ENCODE data around the gene RAF1.
A peak's percentile ranks its signal among the peaks of the same experiment; 100 is the strongest.
"Not testable (repeated sequence)": the region's sequence is repeated elsewhere in the genome, so short reads cannot be mapped to it uniquely, and the experiment has no call there.

The RAF1 gene

GRCh38 chr3:12677616-12678015 lies 13.7 kb upstream of the RAF1 start:
- DNase-seq (ENCODE audit: low spot score), result no peak

GRCh38 chr3:12675115-12675810 lies 11.3 kb upstream of the RAF1 start:
- no peak for DNase-seq (ENCODE audit: low spot score)

- DNase-seq (ENCODE audit: low spot score), result not testable (repeated sequence)
Observed at GRCh38 chr3:12673956-12674736, 10.2 kb upstream of the RAF1 start.

DNA sequence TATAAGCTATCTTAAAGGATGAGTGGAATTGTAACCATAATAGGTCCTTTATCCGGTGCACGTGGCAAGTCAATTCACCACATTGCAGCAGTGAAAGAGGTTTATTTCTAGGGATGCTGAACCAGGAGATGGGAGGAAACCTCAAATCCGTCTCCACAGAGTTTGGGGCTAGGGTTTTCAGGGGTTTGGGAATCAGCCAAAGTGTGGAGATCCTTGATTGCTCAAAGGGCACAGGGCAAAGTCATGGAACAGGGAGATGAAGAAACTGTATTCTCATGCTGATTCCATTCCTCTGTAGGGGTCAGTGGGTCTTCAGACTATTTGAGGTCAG lies 7.2 kb upstream of the RAF1 start:
- DNase-seq (ENCODE audit: low spot score), result no peak

DNA sequence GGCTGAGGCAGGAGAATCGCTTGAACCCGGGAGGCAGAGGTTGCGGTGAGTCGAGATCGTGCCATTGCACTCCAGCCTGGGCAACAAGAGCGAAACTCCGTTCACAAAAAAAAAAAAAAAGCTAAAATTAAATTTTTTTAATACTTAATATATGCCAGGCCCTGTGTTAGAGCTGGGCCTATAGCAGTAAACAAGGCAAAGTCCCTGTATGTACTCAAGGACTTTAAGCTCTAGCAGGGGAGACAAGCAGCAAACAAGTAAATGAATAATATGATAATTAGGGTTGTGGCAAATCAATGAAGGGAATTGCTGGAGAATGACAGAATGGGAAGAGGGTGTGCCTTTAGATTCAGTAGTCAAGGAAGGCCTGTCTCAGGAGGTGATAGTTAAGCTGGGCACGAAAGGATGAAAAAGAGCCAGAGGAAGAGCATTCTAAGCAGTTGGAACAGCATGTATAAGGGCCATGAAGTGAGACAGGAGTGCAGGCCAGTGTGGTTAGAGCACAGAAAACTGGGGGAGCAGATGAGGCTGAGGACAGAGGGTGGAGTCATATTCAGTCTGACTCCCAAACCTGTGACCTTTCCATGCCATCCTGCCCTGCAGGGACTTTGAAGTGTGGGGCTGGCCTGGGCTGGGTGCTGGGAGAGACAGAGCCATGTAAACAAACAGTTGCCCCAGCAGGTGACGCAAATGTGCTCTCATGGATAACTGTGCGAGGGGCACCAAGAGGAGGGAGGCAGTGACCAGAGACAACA lies 6.6 kb upstream of the RAF1 start:
- DNase-seq (ENCODE audit: low spot score), result no peak

DNA sequence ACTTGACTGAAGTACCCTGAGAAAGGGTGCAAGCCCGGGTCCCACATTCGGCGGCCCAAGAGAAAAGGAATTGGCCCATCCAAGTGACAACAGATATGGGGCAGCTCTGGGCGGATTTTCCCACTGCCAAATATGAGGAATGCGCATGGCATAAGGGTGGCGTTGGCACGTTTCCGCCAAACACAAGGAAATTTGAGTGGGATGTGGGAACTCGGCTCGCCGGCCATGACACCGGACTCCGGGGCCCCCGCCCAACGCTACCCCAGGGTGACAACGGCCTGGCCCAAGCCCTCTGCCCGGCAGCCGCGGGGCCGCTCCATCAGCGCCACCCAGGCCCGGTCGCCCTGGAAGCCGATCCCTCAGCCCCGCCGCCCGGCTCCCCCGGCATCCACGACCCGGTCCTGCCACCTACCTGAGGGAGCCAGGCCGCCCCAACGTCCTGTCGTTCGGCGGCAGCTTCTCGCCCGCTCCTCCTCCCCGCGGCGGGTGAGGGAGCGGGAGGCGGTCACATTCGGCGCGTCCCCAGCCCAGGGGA lies 449 bp downstream of the RAF1 start:
- DNase-seq (ENCODE audit: low spot score), result no peak

DNA sequence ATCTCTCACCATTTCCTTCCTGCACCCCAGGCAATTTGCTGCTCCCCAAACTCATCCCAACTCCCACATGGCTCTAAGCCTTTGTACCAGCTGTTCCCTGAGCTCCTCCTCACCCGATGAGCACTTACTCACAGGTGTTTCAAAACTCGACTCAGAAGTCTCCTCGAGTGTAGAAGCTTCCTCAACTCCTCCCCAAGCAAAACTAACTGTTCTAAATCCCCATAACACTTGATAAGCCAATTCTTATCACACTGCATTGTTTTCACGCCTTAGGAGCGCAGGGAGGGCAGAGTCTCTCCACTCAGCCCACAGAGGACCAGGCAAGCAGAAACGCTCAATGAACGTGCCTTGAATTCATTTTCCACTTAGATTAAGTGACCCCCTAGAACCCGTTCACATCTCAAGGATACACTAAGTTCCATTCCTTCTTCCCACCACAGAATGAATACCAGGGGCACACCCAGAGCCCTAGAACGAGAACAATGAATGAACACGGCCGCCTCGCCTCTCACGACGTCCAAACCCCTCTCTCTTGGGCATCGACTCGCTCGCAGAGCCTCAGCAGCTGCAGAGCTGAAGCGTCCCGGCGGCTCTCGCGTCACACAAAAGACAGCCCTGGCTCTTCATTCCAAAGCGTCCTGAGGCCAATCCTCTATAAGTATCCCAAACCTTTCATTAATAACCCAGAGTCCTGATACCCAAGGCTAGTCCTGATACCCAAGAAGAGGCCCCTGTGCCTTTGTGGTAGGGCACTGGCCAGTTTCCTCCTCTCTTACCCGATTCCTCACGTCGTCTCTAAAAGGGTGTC lies 1.1 kb downstream of the RAF1 start:
- DNase-seq (ENCODE audit: low spot score), result peak; percentile 36

- no peak for DNase-seq (ENCODE audit: low spot score)
Observed at GRCh38 chr3:12661926-12662592, 1.9 kb downstream of the RAF1 start.

GRCh38 chr3:12661375-12661774 lies 2.5 kb downstream of the RAF1 start:
- not testable (repeated sequence) for DNase-seq (ENCODE audit: low spot score)

DNA sequence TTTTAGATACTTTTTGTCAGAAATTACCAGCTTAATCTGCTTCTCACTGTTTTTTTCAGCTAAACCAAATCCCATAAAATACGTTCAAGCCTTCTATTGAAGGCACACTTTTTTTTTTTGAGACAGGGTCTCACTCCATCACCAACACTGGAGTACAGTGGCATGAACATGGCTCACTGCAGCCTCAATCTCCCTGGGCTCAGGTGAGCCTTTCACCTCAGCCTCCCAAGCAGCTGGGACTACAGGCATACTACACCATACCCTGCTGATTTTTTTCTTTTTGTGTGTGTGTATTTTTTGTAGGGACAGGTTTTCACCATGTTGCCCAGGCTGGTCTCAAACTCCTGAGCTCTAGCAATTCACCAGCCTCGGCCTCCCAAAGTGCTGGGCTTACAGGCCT lies 3.7 kb downstream of the RAF1 start:
- no peak for DNase-seq (ENCODE audit: low spot score)

GRCh38 chr3:12659316-12660015 lies 4.5 kb downstream of the RAF1 start:
- DNase-seq (ENCODE audit: low spot score), result no peak

GRCh38 chr3:12658593-12659058 lies 5.3 kb downstream of the RAF1 start:
- no peak for DNase-seq (ENCODE audit: low spot score)

GRCh38 chr3:12656850-12657249 lies 7.1 kb downstream of the RAF1 start:
- DNase-seq (ENCODE audit: low spot score), result no peak

DNA sequence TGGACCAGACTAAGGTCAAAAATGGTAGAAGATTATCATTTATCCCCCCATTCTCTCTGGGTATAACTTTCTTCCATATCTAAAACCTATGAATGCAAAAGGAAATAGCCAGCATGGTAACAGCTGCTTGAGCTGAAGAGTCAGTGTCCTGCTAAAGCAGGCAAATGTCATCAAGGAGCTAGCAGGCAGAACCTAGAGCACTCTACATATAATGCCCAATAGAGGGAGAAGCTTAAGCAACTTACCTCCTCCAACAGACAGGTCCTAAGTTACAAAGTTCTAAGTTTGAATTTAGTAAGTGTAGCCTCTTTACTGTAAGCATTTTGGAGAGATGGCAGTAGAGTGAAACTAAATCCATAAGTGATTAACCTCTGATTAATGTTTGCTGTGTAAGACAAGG lies 7.7 kb downstream of the RAF1 start:
- DNase-seq (ENCODE audit: low spot score), result no peak

DNA sequence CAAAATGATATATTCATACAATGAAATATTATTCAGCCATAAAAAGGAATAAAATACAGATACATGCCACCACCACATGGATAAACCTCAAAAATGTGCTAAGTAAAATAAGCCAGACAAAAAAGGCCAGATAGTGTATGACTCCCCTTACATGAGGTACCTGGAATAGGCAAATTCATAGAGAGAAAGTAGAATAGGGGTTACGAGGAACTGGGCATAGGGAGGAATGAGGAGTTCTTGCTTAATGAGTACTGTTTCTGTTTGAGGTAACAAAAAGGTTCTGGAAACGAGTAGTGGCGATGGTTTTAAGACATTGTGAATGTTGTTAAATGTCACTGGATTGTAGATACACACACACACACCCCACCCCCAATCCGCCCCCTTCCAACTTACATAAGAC lies 8.2 kb downstream of the RAF1 start:
- DNase-seq (ENCODE audit: low spot score), result no peak

- DNase-seq (ENCODE audit: low spot score), result no peak
Observed at GRCh38 chr3:12653747-12654146, 10.2 kb downstream of the RAF1 start.

DNA sequence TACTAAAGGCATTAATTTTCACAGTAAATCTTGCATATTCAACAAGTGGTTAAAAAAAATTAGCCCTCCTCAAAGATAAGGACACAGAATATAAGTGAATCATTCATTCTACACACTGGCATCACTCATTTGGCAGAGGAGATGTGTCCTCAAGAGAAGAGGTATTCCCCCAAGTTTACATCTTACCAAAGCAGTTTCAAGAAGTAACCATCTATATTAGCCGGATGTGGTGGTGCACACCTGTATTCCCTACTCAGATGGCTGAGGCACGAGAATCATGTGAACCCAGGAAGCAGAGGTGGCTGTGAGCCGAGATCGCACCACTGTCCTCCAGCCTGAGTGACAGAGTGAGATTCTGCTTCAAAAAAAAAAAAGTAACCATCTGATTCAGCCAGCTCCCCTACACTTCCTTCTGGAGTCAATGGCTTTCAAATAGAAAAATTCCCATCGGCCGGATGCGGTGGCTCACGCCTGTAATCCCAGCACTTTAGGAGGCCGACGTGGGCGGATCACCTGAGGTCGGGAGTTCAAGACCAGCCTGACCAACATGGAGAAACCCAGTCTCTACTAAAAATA lies 15.4 kb downstream of the RAF1 start:
- DNase-seq (ENCODE audit: low spot score), result no peak

DNA sequence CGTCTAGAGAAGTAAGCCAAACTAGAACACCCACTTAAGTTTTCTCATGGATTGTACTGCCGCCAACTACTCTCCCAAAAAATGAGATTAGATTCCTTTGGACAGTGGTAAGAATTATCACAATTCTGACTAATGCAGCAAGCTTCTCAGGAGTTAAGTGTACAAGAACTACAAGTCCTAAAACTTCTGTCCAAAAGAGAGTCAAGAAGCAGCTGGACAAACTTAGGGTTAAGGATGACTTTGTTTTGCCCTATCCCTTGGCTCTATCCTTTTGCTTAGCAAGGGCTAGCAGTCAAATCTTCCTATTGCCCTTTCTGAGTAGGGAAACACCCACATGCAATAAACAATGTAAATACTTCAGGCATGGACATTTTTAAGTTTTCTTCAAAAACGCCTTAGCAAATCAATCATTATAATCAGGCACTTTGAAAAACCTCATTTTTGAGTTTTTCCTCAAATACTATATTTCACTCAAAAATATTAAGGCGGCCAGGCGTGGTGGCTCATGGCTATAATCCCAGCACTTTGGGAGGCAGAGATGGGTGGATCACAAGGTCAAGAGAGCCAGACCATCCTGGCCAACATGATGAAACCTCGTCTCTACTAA lies 19.5 kb downstream of the RAF1 start:
- DNase-seq (ENCODE audit: low spot score), result no peak

- no peak for DNase-seq (ENCODE audit: low spot score)
Observed at GRCh38 chr3:12643724-12644123, 20.2 kb downstream of the RAF1 start.
